Left ventricle myocardium superior (tissue), 1 donor: ENCODE measurements around the gene RCBTB1. TPM values are rescaled to one million over a fixed set of nuclear protein-coding genes. Genes with fewer than 3 reads are reported as not detected.
"Not testable (repeated sequence)": the region's sequence is repeated elsewhere in the genome, so short reads cannot be mapped to it uniquely, and the experiment has no call there.

Source experiments
- ATAC-seq: fragments of 200-7000 bp; cut with Tn5 transposase; one replicate; pipeline ENCODE4 v1.9.1; 2020; ENCODE audit warnings: mild to moderate bottlenecking, moderate library complexity
- DNase-seq: peaks from one replicate; pipeline ENCODE4 v3.0.0-alpha.2; 2020
- intact Hi-C: fragments of 100-400 bp; cut with micrococcal nuclease; formaldehyde crosslinking; loops from one replicate; pipeline ENCODE4 v1.11.0; 2022
- total RNA-seq: library from RNA; stranded (reverse); fragmentation: NEBNext Ultra II Directional; extraction: Animal tissue kit (Norgen Biotek cat#: 25700); gene quantifications from one replicate; pipeline ENCODE4 v1.2.1, GENCODE V29; 2021
- donor health status: DM: no; HTN: yes; CAD: no; lungs with severe emphysema.

RCBTB1 gene
- total RNA-seq, 1 donor from 2014 or later = 23.1 TPM

DNA sequence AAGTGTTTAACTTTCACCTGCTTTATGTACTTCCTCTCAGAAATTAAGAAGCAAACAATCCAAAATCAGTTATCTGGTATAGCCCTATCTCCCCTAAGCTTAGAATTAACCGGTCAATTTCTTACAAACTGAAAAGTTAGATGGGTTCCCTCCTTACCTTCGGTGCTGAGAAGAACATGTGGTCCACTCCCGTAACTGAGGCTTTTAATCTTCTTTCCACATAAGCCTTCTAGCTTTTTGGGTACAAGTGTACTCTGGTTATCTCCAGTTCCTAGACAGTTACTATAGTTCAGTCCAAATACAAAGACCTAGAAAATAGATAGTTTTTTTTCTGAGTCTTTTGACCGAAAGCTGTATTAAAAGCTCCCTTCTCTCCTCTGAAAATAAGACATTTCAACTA lies 18.9 kb downstream of the RCBTB1 start:
- intact Hi-C loops = no loop called here
- ATAC-seq (no peak), DNase-seq (no peak)

DNA sequence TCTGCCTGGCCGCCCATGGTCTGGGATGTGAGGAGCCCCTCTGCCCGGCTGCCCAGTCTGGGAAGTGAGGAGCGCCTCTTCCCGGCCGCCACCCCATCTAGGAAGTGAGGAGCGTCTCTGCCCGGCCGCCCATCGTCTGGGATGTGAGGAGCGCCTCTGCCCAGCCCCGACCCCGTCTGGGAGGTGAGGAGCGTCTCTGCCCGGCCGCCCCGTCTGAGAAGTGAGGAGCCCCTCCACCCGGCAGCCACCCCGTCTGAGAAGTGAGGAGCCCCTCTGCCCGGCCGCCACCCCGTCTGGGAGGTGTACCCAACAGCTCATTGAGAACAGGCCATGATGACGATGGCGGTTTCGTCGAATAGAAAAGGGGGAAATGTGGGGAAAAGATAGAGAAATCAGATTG lies 19.9 kb downstream of the RCBTB1 start:
- ATAC-seq, intact Hi-C loops: not testable (repeated sequence)

DNA sequence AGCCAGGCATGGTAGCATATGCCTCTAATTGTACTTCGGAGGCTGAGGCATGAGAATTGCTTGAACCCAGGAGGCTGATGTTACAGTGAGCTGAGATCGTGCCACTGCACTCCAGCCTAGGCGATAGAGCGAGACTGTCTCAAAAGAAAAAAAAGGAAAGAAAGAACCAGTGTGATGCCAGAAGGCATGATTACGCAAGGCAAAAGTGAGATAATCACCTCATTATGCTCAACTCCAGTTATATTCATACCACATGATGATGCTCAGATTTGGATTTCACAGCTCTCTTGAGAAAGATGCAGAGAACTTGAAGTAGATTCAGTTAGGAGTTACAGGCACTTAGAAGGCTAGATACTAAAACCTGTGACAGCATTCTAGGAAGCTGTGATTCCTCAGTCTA lies 21.8 kb downstream of the RCBTB1 start:
- ATAC-seq (no peak), DNase-seq (no peak)
- intact Hi-C loops = no loop called here

More for the DNA sequence above, 19.9 kb downstream of the RCBTB1 start:
- not testable (repeated sequence) for DNase-seq

DNA sequence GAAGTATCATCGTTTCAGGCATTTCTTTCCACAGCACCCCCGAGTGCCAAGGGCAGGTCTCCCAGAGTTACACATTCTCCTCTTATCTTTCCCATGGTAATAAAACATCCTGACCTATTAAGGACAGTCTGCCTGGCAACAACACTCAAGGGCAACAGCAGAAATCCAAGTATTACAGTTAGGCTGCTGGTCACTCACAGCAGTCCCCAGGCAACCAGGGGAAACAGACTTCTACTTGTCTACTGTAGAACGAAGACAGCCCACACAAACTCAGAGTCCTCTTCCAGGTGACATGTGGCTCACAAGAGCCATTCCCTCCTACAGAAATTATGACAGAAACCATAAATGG lies 24.3 kb downstream of the RCBTB1 start:
- ATAC-seq (peak; percentile 94), DNase-seq (peak; percentile 38)
- intact Hi-C loops = no loop called here

DNA sequence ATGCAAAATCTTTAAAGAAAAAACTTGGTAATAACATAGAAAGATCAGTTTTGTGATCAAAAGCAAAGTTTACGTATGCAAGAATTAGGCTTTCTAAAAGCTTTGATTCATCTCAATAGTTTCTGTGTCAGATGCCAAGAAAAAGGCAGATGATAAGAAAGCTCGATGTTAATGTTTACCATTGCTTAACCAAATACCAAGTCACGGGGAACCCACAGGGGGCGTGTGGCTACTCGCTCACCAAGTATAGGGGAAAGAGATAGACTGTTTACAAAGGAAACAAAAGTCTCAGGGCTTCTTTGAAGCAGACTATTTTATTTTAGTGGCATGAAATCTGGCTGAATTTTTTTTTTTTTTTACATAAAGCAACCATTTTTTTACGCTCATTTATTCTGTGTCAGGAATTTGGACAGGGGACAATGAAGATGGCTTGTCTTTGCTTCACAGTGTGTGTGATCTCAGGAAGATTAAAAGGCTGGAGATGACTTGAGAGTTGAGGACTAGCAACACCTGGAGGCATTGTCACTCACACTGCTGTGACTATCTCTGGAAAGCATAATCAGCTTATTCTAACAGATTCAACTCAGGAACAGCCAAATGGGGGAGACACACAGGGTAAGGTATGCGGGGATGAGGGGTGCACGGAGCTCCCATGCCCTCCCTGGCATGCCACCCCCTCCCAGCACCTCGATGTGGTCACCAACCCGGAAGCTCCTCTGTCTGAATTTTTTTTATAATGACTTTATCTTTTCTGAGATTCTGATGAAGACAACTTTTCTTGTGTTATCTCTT lies 24.9 kb downstream of the RCBTB1 start:
- intact Hi-C loops = no loop called here
- peak; percentile 53 for ATAC-seq
- no peak for DNase-seq

DNA sequence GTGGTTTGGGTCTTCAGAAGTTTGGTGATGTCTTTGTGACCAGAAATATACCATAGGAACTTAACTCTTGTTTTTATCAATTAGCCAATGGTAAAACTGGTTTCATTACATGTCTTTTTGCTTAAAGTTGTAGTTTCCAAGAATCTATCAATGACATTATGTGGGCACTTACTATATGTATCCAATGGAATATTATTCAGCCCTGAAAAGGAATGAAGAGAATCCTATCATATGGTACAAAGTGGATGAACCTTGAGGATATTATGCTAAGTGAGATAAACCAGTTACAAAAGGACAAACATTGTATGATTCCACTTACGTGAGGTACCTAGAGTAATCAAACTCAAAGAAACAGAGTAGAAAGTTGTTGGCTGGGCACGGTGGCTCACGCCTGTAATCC lies 26.4 kb downstream of the RCBTB1 start:
- DNase-seq = no peak
- intact Hi-C loops = no loop called here
- no peak for ATAC-seq

DNA sequence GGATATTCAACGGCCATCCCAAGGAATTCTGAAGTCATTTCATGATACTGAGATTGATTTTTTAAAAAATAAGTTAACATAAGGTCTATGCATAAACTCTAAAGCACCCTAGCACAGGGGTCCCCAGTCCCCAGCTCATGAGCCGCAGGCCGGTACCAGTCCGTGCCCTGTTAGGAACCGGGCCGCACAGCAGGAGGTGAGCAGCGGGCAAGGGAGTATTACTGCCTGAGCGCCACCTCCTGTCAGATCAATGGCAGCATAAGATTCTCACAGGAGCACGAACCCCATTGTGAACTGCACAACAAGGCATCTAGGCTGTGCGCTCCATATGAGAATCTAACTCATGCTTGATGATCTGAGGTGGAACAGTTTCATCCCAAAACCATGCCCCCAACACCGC lies 31.0 kb downstream of the RCBTB1 start:
- no peak for DNase-seq
- ATAC-seq = no peak
- intact Hi-C loops = no loop called here

DNA sequence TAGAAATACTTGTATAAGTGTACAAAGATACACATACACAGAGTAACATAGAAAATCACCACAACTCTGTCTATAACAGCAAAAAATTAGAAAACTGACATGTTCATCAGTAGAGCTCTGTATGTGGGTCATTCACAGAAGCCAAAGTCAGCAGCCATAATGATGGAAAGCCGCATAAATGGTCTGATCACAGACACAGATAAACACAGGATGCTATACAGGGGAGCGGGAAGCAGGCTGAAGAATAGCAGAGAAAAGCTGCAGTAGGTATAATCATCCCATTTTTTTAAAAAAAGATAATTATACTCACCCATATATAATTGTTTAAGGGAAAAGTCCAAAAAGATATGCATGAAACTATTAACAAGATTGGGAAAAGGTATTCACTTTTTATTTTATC lies 31.5 kb downstream of the RCBTB1 start:
- DNase-seq (no peak), ATAC-seq (no peak)
- intact Hi-C loops = no loop called here

DNA sequence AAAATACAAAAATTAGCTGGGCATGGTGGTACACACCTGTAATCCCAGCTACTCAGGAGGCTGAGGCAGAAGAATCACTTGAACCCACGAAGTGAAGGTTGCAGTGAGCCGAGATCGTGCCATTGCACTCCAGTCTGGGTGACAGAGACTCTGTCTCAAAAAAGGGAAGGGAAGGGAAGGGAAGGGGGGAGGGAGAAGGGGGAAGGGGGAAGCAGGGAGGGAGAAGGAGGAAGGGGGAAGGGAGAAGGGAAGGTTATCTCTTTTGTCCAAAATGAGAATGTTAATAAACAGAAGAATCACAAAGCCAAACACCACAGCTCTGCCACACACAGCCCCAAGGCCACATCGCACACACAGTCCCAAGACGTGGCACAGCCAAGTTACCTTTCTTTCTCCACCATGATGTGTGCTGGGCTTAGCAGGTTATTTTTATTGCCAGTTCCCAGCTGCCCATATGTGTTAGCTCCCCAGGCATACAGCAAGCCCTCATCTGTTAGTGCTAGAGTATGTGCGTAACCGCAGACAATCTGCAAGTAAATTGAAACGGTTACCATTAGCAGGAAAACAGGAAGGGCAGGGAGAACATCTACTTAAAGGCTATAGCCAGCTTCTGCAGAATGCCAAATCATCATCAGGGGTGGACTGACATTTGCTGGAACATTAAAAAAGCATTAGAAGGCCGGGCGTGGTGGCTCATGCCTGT lies 34.3 kb downstream of the RCBTB1 start:
- ATAC-seq (peak; percentile 37), DNase-seq (no peak)
- intact Hi-C loops = no loop called here

DNA sequence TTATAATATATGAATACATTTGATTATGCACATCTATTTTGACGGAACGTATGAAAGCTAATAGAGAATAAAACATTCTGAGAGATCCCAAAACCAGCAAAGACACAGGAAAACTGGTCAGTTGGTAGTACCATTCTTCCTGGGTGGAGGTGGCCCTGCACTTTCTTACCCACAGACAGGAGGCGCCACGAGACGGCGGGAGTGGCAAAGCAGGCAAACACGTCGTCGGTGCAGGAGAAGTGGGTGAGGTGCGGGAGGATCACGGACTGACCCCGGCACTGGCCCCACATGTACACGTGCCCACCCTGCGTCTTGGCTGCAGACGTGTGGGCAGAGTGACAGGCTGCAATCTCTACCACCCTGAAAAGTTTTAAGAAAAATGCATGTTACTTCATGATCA lies 36.1 kb downstream of the RCBTB1 start:
- DNase-seq = no peak
- intact Hi-C loops = no loop called here
- ATAC-seq = no peak

DNA sequence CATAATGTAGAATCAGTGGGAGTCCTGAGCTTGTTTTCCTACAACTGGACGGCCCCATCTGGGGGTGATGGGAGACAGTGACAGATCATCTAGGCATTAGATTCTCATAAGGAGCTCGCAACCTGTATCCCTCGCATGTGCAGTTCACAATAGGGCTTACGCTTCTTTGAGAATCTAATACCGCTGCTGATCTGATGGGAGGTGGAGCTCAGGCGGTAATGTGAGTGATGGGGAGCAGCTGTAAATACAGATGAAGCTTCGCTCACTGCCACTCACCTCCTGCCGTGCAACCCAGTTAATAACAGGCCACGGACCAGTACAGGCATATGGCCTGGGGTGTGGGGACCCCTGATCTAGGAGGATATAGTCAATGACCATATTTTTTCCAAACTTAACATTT lies 38.8 kb downstream of the RCBTB1 start:
- no peak for ATAC-seq
- intact Hi-C loops = no loop called here
- DNase-seq = no peak

DNA sequence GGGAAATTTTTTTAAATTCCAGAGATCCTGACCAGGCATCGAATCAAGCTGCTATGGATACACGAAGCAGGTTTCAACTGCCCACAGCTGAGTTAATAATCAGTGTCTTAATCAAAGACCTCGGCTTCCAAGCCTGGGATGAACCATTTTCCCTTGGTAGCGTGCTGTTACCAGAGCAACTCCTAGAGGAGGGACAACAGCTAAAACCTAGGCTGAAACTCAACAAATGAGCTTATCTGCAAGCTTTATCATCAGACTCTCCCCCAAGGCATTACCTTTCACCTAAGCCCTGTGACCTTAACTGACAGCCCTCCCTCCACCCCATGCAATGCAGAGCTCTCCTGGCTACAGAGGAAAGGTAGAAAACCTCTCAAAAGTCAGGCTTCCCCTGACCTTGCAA lies 39.7 kb downstream of the RCBTB1 start:
- intact Hi-C loops = no loop called here
- DNase-seq (no peak), ATAC-seq (no peak)

DNA sequence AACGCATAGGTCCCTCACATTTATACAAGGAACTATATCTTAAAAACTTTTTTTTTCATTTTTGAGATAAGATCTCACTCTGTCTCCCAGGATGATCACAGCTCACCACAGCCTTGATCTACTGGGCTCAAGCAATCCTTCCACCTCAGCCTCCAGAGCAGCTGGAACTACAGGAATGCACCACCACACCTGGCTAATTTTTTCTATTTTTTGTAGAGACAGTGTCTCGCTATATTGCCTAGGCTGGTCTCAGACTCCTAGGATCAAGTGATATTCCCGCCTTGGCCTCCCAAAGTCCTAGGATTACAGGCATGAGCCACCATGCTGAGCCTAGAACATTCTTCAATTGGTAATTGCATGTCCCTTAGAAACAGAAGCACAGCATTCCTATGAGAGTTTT lies 41.7 kb downstream of the RCBTB1 start:
- no peak for DNase-seq
- no peak for ATAC-seq
- intact Hi-C loops = no loop called here

DNA sequence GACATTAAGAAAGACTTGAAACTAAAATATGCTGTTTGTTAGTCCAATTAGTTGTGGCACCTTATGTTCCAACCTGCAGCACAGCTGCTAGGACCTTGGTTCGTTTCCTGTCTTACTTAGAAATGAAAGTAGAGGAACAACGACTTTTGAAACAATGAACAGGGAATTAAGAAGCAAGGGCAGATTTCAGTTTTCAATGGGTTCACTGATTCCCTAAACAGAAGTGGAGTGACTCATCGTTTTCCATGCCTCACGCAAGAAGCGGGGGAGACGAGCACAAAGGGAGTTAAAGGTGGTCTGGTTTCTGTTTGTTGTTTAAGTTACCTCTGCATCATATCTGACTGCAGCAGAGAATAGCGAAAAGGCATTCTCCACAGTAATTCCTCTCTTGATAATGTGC lies 44.8 kb downstream of the RCBTB1 start:
- no peak for DNase-seq
- ATAC-seq = no peak
- intact Hi-C loops = no loop called here

DNA sequence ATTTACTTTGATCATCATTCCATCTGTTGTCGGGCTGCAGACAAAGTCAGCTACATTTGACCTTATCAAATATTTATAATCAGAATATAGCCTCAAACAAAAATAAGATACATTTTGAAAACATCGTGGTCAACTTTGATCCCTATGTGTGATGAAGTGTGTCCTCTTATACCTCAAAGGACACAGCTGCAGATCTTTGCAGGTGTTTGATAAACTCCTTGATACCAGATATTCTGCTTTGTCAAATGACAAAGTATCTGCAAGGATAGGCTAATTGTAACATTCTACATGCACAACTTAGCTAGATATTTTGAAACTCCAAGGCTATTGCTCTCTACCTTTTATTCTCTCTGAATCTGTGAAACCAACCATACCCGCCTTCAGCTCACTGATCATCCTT lies 45.6 kb downstream of the RCBTB1 start:
- ATAC-seq = no peak
- intact Hi-C loops = no loop called here
- DNase-seq = no peak

DNA sequence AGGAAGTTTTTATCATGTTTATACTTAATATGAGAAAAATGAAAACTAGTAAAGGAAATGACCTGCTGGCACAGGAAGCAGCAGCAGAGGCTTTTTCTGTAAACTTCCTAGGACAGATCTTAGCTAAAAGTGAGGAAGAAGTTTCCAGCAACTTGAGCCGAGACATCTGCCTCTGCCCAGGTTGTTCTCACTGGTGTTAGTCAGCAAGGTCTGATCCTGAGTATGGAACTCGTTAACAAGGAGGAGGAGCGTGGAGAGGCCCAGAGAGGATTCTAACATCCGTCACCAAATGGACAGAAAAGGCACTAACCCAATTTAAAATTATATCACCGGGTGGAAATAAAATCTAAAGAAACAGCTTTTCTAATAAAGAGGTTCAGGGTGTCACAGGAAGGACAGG lies 46.0 kb downstream of the RCBTB1 start:
- ATAC-seq = no peak
- intact Hi-C loops = no loop called here
- DNase-seq = no peak

DNA sequence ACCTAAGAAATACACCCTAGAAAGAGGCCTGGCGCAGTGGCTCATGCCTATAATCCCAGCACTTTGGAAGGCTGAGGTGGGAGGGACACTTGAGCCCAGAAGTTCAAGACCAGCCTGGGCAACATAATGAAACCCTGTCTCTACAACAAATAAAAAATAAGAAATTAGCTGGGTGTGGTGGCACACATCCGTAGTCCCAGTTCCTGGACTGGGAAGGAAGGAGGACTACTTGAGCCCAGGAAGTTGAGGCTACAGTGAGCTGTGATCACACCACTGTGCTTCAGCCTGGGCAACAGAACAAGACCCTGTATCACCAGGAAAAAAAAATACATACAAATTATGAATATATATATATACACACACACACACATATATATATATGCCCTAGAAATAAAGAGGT lies 47.0 kb downstream of the RCBTB1 start:
- ATAC-seq (no peak), DNase-seq (no peak)
- intact Hi-C loops = no loop called here

DNA sequence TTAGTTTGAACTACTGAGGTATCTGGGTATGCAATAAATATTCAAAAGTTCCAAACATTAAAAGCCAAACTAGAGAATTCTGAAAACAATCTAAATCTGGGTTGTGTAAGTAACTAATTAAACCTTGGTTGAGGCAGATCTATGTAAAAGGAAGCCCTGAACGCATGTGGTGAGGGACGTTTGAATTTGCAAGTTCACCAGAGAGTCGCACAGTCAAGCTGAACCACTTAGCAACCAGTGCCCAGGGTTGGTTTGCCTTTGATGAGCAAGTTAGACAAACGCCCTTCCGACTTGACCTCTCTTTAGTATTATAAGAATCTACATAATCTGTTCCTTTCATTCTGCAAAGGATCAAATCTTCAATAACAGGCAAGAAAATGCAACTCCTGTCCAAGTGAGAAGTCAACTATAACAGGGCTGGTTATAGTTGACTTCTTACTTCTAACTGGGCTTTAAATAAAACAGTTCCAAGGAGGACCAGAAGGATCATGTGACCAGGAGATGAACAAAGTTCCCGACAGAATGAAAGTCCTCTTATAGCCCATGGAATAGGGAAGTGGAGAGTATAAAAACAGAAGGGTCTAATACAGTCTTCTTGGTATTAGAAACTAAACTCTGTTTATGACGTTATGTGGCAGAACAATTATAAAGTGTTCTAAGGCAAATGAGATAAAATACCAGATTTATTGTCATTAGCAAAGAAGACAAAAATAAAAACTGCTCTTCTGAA lies 49.0 kb downstream of the RCBTB1 start:
- intact Hi-C loops = no loop called here
- ATAC-seq (peak; percentile 40), DNase-seq (no peak)

DNA sequence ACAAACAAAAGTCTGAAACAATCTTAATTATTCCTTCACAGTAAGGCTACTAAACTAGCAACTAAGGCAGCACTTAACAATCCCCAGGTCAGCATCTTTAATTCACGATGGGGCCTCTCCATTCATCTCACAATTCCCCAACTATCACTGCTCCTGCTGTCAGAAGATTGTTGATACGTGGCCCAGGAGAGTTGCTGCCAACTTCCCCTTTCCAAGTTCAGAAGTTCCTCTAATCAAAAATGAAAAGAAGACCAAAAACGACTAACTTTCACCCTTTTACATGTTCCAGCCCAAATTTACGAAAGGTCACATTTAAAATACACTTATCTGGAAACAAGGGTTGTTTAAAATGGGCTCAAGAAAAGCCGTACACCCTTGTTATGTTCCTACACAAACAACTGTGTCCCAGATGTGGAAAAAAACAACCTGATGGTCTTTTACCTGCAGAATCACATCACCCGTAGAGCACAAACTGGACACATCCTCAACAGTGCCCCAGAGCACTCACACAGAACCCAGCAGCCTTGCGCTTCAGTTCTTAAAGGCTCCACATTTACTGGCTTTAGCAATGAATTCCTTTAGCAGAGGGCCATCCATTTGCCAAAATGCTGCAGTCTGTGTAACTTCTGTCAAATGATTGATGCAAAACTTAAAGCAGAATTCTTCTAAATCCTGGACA lies 51.6 kb downstream of the RCBTB1 start:
- ATAC-seq = no peak
- intact Hi-C loops = no loop called here

DNA sequence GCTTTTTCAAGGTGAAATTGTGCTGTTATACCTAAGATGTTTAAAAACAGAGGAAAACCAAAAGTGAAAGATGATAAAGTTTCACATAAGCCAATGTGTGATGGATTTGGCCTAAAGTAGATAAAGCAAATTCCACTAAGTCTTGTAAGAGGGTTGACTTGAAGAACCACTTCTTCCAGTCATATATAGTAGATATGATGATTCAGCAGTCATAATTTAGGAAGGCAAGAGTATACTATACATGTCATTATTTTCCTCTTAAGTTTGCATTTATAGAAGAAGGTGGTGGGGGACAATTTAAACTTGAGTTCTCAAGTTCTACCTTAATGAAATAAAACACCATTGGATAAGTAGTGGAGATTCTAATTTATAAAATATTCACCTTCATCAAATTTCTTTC lies 52.3 kb downstream of the RCBTB1 start:
- ATAC-seq (no peak), DNase-seq (no peak)
- intact Hi-C loops = no loop called here

More for the DNA sequence above, 51.6 kb downstream of the RCBTB1 start:
- DNase-seq = no peak
